Renal cortex interstitium (tissue), 11 donors: Measurements from ENCODE around the gene MPST. TPM values are rescaled to one million over a fixed set of nuclear protein-coding genes. Genes with fewer than 3 reads are reported as not detected.
"Not testable (repeated sequence)": the region's sequence is repeated elsewhere in the genome, so short reads cannot be mapped to it uniquely, and the experiment has no call there.

ENCODE experiments used
- DNase-seq, 11 donors: peaks; one replicate each; pipeline ENCODE4 v3.0.0-alpha.2; 2013; ENCODE audit warnings: low read depth in 9 of 11, low spot score in 4 of 11; ENCODE audit errors: extremely low read depth in 1 of 11
- polyA plus RNA-seq, 3 donors: library from polyadenylated mRNA; unstranded; fragments of 120-200 nt; gene quantifications; one replicate each; pipeline ENCODE4 v1.2.1, GENCODE V29; 2013; ENCODE audit not compliant: insufficient read length in 3 of 3

Gene MPST
- polyA plus RNA-seq, 3 donors = 42.0 to 71.3 (median 66.7) TPM

- no peak for DNase-seq
These were observed 31.3 kb upstream of the MPST start for GRCh38 chr22:36988075-36988832.

DNA sequence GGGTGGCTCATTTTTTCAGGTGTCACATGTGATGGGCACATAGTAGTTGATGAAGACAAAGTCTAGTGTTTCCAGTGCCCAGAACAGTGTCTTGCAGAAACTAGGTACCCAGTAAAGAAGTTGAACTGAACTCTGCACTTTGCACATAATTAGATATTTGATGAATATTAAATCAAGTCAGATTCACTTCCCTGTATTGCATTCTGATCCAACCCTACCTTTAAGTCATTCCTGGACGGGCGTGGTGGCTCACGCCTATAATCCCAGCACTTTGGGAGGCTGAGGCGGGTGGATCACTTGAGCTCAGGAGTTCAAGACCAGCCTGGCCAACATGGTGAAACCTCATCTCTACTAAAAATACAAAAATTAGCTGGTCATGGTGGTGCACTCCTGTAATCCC lies 30.5 kb upstream of the MPST start:
- DNase-seq = not testable (repeated sequence)

- DNase-seq = no peak
These were observed 29.1 kb upstream of the MPST start for GRCh38 chr22:36990457-36990856.

GRCh38 chr22:36991206-36991605 lies 28.3 kb upstream of the MPST start:
- DNase-seq = no peak

DNA sequence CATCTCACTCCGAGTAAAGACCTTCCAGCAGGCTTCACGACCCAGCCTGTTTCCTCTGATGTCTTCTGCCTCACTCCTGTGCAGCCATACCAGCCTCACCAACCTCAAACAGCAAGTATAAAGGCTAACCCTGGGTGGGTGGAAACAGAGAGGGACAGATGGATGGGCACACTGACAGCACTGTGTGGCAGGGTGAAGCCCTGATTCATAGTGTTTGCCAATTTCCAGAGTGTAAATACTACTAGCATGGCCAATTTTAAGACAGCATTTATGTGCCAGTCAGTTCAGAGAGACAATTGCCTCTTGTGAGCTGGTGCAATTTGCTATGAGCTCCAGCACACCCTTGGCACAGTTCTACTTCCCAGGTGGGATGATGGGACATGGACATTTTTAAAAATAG lies 21.8 kb upstream of the MPST start:
- no peak for DNase-seq

DNA sequence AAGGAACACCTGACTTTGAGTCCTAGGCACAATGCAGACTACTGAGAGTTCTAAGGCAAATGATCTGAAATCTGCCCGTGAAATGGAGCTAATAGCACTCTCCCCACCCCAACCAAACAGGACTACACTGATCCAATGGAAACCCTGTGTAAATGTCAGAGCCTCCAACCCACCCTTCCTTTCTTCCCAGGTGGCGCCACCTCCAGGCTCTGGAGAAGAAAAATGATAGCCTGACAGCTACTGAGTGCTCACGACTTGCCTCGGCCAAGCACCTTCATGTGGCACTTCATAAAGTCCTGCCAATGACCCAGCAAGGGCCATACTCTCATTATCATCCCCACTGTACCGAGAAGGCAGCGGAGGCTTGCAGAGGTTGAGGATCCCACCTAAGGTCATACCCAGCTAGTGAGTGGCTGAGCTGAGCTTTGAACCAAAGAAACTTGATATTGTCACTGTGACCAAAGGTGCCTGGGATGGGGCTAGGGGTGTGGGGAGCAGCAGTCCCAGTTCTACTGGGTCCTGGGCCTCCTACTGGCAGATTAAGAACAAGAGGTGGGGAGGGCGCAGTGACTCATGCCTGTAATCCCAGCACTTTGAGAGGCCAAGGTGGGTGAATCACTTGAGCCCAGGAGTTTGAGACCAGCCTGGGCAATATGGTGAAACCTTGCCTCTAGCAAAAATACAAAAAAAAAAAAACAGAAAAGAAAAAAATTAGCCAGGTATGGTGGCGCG lies 20.8 kb upstream of the MPST start:
- no peak for DNase-seq

- no peak for DNase-seq
These were observed 20.1 kb upstream of the MPST start for GRCh38 chr22:36999463-36999862.

DNA sequence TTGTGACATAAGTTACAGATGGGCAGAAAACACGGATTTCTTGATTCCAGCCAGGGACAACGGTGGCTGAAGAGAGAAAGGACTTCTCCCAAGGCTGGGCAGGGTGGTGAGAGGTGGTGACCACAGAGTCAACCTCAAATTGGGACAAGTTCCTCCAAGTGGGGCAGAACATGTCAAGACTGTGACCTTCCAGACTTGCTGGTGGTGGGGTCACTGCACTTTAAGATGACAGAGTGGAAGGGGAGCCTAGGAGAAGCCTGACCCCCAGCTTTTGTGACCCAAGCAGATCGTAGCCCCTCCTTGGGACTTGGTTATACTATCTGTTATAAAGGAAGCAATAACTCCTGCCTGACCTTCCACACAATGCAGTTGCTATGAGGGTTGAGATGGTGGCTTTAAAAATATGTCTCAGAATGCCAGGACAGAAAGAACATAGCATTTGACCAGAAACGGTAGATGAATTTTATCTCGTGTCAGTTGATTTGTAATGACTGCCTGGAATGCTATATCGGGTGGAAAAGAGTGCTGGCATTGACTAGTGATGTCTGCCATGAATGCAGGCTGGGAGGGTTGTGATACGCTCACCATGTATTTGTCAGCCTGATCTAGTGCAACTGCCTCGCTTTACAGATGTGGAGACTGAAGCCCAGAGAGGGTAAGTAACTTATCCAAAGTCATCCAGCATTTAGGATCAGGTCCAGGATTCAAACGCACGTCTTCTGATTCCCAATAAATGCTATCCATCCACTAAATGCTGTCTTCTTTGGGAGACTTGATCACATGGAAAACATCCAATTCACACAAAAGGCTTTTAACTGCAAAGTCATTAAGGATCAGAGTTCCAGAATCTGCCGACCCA lies 18.6 kb upstream of the MPST start:
- DNase-seq = no peak

DNA sequence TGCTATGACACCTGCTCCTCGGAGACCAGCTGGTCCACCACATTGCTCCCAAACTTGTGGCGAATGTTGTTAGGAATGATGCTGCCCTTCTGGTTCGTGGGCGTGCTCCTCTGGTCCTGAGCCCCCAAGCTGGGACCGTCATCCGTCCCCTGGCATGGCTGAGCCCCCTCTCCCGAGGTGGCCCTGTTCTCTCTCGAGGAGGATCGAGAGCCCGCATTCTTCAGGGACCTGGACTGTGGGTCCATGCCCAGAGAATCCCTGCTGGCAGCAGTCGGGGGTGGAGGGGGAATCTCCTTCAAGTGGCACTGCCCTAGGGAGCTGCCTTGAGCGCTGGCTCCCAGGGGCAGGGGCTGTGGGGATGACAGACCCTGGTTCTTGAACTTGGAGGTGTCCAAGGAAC lies 17.7 kb upstream of the MPST start:
- no peak for DNase-seq

DNA sequence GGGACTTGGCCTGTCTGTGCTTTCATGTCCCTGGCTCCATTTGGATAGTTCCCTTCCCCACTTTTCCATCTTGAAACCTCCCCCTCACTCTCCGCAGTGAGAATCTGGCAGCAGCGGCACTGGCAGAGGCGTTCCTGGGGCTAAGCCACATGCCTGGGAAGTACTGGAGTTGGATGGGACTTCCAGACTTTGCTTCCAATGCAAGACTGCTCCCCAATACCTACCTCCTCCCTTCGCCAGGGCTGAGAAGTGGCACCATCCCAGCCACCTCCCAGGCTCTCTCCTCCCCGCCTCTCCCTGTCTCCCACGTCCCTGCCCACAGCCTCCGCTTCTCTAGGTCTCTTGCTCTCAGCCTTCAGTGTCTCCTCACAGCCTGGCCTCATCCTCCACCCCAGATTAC lies 16.9 kb upstream of the MPST start:
- no peak for DNase-seq

- no peak for DNase-seq
These were observed 11.9 kb upstream of the MPST start for GRCh38 chr22:37007651-37008050.

GRCh38 chr22:37008365-37008764 lies 11.2 kb upstream of the MPST start:
- no peak for DNase-seq

- no peak for DNase-seq
These were observed 10.1 kb upstream of the MPST start for GRCh38 chr22:37009490-37009889.

DNA sequence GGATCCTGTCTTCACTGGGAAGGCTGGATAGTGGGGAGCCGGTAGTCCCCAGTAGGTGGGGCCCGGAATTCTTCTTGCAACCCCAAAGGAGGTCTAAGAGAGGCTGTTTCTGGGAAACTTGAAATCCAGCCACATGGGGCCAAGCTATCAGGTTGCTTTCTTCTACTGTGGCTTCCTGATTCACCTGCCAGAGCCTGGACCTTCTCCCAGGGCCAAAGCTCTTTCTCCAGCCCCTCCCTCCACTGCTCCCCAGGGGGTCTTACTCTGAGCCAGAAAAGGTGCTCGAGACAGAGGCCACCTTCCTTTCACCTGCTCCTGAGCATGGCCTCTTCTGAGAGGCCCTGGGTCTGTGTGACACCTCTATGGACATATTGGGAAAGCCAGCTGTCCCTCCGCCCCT lies 9.4 kb upstream of the MPST start:
- DNase-seq = no peak

GRCh38 chr22:37010976-37011375 lies 8.6 kb upstream of the MPST start:
- no peak for DNase-seq

DNA sequence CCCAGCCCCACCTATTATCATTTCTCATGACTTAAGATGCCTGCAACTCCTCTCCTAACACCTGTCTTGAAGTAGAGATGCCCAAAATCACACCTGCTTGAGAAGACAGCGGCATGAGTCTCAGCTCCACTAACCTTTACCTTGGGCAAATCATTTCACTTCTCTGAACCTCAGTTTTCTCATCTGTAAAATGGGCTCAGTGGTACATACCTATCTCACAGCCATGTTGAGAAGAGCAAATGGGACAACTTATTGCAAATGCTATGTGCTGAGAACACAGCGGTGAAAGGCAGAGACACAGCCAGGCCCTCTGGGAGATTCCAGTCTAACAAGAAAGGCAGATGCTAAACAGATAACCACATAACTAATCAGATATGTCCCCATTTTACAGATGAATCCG lies 8.1 kb upstream of the MPST start:
- DNase-seq = no peak

DNA sequence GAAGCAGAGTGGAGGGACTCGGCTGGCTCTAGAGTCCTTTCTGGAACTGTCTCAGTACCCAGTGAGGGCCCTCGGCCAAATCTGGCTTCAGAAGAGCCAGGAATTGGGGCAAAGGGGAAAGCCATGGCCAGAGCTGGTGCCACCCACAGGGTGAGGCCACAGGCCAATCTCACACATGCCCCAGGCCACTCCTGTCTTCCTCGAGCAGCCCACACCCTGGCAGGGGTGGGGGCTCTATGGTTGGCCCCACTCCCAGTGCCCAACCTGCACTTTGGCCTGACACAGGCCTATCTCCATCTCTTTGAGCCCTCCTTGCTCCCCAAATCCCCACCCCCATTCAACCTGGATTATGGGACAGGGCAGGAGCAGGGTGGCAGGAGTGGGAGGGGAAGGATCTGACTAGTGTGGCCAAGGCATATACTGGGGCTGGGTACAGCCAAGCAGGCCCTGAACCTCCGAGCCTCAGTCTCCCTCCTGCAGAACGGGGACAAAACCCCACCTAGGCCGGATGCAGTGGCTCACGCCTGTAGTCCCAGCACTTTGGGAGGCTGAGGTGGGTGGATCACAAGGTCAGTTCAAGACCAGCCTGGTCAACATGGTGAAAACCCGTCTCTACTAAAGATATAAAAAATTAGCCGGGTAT lies 7.2 kb upstream of the MPST start:
- DNase-seq = no peak

- DNase-seq = no peak
These were observed 6.6 kb upstream of the MPST start for GRCh38 chr22:37012956-37013355.

DNA sequence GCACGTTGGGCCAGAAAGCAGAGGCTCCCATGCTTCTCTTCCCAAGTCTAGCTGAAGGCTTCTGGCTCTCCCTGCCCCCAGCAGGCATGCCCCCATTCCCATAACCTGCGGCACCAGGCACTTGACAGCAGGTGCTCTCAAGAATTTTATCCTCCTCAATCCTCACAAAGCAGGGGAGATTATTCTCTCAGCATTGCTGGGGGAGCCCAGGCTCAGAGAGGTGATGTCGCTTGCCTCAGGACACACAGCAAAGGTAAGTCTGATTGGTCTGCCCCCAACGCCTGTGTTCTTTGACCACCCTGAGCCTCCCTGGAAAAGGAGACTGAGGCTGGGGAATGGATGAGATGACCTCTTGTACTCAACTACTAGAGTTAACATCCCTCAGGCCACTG lies 5.1 kb upstream of the MPST start:
- DNase-seq = no peak
